Measurements from ENCODE around the gene MAP3K12. TPM values are rescaled to one million over a fixed set of nuclear protein-coding genes. Genes with fewer than 3 reads are reported as not detected.

MAP3K12 gene
- total RNA-seq, 4 donors from 2014 or later, result 5.1 to 30.7 (median 24.6) TPM

DNA sequence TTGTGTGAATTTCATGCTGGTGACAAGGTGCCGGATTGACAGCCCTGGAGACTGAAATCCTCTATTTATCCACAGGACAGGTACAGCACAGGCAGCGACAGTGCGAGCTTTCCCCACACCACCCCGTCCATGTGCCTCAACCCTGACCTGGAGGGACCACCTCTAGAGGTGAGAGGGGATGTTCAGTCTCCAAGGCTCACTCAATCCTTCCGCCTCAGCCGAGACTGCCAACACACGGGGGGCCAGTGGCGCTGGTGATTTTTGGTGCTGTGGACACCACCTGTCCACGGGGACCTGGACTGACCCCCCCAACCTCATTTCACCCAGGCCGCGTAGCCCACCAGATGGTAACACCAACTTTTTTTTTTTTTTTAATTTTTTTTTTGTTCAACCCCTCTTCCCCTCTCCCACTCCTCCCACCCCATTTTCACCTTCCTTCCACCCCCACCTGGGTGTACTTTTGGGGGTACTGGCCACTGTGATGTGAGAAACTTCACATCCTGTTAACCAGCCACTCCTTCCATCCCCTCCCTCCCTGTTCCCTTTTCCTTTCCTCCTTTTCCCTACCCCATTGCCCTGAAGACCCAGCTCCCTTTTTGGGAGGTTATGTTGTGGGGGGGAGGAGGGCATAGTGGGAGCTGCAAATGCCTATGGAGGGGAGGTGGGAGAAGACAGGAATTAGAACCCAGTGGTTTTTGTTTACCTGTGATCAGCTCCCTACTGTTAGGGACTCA lies 34.4 kb downstream of the MAP3K12 start:
- TF ChIP-seq, protein P1, sequence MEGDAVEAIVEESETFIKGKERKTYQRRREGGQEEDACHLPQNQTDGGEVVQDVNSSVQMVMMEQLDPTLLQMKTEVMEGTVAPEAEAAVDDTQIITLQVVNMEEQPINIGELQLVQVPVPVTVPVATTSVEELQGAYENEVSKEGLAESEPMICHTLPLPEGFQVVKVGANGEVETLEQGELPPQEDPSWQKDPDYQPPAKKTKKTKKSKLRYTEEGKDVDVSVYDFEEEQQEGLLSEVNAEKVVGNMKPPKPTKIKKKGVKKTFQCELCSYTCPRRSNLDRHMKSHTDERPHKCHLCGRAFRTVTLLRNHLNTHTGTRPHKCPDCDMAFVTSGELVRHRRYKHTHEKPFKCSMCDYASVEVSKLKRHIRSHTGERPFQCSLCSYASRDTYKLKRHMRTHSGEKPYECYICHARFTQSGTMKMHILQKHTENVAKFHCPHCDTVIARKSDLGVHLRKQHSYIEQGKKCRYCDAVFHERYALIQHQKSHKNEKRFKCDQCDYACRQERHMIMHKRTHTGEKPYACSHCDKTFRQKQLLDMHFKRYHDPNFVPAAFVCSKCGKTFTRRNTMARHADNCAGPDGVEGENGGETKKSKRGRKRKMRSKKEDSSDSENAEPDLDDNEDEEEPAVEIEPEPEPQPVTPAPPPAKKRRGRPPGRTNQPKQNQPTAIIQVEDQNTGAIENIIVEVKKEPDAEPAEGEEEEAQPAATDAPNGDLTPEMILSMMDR (IDR thresholded peaks at IDR 0.05; ENCODE audit: low read depth), result no peak

DNA sequence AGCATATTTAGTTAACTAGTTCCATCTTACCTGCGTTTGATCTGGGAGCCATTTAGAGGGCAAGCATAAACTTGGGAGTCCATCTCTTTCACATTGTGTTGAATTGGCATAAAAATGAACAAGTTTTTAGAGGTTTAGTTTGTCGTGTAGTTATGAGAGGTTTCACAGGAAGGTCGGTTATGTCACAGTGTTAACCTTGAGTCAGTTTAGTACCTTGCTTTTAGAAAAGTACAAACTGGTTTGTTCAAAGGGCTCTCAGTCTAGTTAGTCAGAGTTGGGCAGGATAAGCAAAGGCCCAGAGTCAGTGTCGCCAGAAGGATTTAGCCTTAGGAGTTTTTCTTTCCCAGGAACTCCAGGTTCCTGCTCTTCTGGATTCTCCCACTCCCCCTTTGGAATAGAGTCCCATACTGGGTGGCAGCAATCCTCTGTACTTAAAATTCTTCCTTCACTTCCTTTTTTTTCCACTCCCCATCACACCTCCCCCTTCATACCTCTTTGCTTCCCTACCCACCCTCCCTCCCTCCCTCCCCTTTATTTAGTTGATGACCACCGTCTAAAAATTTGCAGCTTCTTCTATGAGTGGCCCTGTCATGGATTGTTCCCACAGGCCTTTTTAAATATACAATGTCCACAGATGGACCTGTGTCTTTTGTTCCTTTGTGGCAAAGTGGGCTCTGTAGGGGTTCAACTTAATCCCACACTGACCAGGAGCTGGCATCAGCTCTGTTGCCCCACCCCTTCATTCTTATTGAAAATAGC lies 35.3 kb downstream of the MAP3K12 start:
- TF ChIP-seq, protein P1 (IDR thresholded peaks at IDR 0.05; ENCODE audit: low read depth), result no peak

DNA sequence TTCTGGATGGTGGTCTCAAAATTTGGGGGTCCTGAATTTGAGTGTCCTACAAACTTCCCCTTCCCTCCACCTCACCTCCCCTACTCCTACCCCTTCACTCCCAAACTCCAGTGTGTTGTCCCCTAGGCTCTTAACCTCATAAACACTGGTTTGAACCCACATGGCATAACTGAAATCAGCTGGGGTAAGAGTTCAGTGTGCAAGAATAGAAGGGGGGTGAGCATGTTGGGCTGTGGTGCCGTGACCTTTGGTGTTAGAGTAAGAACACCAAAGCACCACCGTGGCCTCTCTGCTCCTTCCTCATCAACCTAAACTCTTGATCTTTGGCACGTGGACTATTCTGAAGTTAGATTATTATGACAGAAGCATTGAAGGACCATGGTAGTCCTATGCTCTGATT lies 36.3 kb downstream of the MAP3K12 start:
- TF ChIP-seq, protein P1 (IDR thresholded peaks at IDR 0.05; ENCODE audit: low read depth), result no peak

DNA sequence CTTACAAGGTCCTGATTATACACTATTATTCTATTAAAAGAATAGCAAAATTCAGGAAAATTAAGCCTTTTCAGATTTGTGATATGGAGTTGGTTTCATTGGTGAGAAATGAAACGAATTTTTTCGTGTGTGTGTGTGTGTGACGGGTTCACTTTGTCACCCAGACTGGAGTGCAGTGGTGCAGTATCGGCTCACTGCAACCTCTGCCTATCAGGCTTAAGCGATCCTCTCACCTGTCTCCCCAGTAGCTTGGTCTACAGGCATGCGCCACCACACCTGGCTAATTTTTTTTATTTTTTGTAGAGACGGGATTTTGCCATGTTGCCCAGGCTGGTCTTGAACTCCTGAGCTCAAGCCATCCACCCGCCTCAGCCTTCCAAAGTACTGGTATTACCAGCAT lies 37.7 kb downstream of the MAP3K12 start:
- TF ChIP-seq, protein P1 (IDR thresholded peaks at IDR 0.05; ENCODE audit: low read depth), result no peak

DNA sequence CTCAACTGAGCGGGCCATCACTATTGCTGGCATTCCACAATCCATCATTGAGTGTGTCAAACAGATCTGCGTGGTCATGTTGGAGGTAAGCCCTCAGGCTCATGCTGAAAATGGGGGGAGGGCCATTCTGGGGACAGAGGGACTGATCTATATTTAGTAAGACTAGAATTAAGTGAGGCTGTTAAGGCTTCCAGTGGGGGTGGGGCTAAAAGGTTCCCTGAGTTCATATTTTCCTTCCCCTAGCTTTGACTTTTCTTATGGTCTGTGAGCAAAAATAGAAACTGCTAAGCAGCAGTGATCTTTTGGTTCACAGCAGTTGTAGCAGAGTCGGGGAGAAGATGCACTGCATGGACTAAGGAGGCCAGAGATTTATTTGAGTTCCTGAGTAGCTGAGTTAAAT lies 38.2 kb downstream of the MAP3K12 start:
- TF ChIP-seq, protein P1 (IDR thresholded peaks at IDR 0.05; ENCODE audit: low read depth), result no peak

DNA sequence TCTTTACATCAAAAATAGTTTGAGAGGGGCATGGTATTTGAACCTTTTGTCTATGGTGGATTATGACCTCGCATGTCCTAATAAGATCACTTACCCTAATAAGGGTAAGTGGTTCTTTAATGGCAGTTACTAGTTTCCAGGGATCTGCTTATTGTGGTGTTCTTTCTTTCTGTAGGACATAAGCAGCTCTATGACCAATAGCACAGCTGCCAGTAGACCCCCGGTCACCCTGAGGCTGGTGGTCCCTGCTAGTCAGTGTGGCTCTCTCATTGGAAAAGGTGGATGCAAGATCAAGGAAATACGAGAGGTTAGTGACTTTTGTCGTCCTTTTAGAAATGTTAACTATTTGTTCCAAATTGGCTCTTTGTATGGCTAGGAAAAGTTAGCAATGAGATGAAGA lies 40.2 kb downstream of the MAP3K12 start:
- TF ChIP-seq, protein P1 (IDR thresholded peaks at IDR 0.05; ENCODE audit: low read depth), result no peak

DNA sequence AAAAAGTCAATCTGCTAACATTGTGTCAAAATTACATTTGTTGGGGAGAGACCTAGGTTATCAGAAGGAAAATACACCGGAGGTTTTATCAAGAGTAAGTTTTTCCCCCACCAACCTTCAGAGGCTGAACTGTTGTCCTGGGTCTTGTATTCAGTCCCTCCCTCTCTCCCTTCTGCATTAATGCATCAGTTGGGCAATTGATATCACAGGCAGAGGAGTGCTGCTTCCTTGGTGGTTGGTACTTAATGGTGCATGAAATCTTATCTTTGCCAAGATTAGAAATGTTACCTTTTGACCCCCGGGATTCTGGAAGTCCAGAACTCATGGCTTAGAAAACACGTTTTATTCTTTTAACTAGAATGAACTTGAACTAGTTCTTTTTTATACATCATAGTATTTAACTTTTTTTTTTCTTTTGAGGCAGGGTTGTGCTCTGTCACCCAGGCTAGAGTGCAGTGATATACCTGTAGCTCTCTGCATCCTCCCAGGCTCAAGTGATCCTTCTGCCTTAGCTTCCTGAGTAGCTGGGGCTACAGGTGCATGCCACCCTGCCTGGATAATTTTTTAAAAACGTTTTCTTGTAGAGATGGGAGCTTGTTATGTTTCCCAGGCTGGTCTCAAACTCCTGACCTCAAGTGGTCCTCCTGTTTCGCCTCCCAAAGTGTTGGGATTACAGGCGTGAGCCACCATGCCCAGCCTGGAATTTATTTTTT lies 42.4 kb downstream of the MAP3K12 start:
- TF ChIP-seq, protein P1 (IDR thresholded peaks at IDR 0.05; ENCODE audit: low read depth), result no peak
